Activated T-cell treated with anti-CD3 and anti-CD28 coated beads, Interleukin-2, amount 50 U/mL, for 48 hours (primary cell): ENCODE measurements around the gene TMPRSS6.

ENCODE experiments used
- DNase-seq, 2 experiments: peaks; one replicate each; pipeline ENCODE4 v3.0.0-alpha.2; 2020

Gene TMPRSS6

GRCh38 chr22:37063431-37064420, 45.8 kb downstream of the TMPRSS6 start:
- DNase-seq: no peak

- DNase-seq: no peak
These were observed 46.7 kb downstream of the TMPRSS6 start for GRCh38 chr22:37062702-37063381.

- DNase-seq: no peak
These were observed 47.2 kb downstream of the TMPRSS6 start for GRCh38 chr22:37062376-37062675.

GRCh38 chr22:37061611-37062375, 47.7 kb downstream of the TMPRSS6 start:
- DNase-seq: no peak

- DNase-seq: peak; percentile 76 to 84
These were observed 48.5 kb downstream of the TMPRSS6 start for GRCh38 chr22:37060801-37061610.

- DNase-seq: peak in 1 of 2 experiments; percentile 52
These were observed 49.5 kb downstream of the TMPRSS6 start for GRCh38 chr22:37059876-37060449.

- DNase-seq: no peak
These were observed 50.4 kb downstream of the TMPRSS6 start for GRCh38 chr22:37058917-37059701.

- no peak for DNase-seq
These were observed 51.6 kb downstream of the TMPRSS6 start for GRCh38 chr22:37057796-37058510.

GRCh38 chr22:37057226-37057625, 52.3 kb downstream of the TMPRSS6 start:
- no peak for DNase-seq

- DNase-seq: no peak
These were observed 53.3 kb downstream of the TMPRSS6 start for GRCh38 chr22:37056246-37056645.

- DNase-seq: no peak
These were observed 54.7 kb downstream of the TMPRSS6 start for GRCh38 chr22:37054600-37055365.

GRCh38 chr22:37054056-37054395, 55.5 kb downstream of the TMPRSS6 start:
- no peak for DNase-seq

- DNase-seq: no peak
These were observed 56.0 kb downstream of the TMPRSS6 start for GRCh38 chr22:37053310-37054055.

GRCh38 chr22:37052386-37053309, 56.9 kb downstream of the TMPRSS6 start:
- no peak for DNase-seq

GRCh38 chr22:37051391-37052385, 57.8 kb downstream of the TMPRSS6 start, which contains the start of gene KCTD17:
Gene KCTD17, plus strand, starts transcription at chr22:37051742. Its CDS starts 19 bp downstream, at chr22:37051761.
- DNase-seq: peak; percentile 81 to 87

GRCh38 chr22:37050913-37051312, 58.6 kb downstream of the TMPRSS6 start:
- DNase-seq: no peak

GRCh38 chr22:37049224-37049623, 60.3 kb downstream of the TMPRSS6 start:
- no peak for DNase-seq
